HepG2 (cell line): ENCODE data around the gene ASXL3. TPM values are rescaled to one million over a fixed set of nuclear protein-coding genes. Genes with fewer than 3 reads are reported as not detected.

Source experiments
- ATAC-seq: fragments of 200-7000 bp; cut with Tn5 transposase; 3 replicates; pipeline ENCODE4 v1.9.1; 2020; ENCODE audit warnings: mild to moderate bottlenecking, moderate library complexity
- BruUV-seq: library from RNA; stranded (reverse); fragments of 400-500 nt; replicated peaks from 2 replicates; lab custom pipeline; 2021; lab: Mats Ljungman, UMichigan
- CTCF ChIA-PET: fragments of 300-600 bp; formaldehyde crosslinking; extraction: SDS; loops from one replicate; lab custom pipeline; 2021; ENCODE audit warnings: low total read pairs, inconsistent platforms, low intra/inter-chr PET ratio; lab: Yijun Ruan, JAX
- POLR2A ChIA-PET: fragments of 350-600 bp; sonication (Branson Sonifier 250); formaldehyde crosslinking; loops from one replicate; lab custom pipeline; 2020; ENCODE audit warnings: antibody characterized with exemption, inconsistent platforms; lab: Yijun Ruan, JAX
- DNase-seq: peaks from one replicate; pipeline ENCODE4 v3.0.0-alpha.2; 2015; ENCODE audit warnings: low spot score
- FAIRE-seq: peaks from 3 replicates; lab custom pipeline; 2011; peaks lifted over from hg19 to GRCh38; lab: Jason Lieb, UNC
- H2AFZ ChIP-seq: one replicate; pipeline ENCODE4 v1.6.1; 2011; ENCODE audit warnings: low read length, inconsistent platforms
- H3K27ac ChIP-seq: fragments of 300-600 bp; 3 replicates; pipeline ENCODE4 v1.8.0; 2011; ENCODE audit warnings: mixed run types, mild to moderate bottlenecking, mixed read lengths, low read length, inconsistent platforms; ENCODE audit not compliant: insufficient read depth; ENCODE audit errors: extremely low read length
- H3K27me3 ChIP-seq, 2 experiments: fragments of 200-600 bp in 1 of 2; 2 replicates in 1 of 2; 3 replicates in 1 of 2; pipeline versions ENCODE4 v1.6.0 to v1.8.0; 2011; ENCODE audit warnings: low read length in 2 of 2, mild to moderate bottlenecking in 2 of 2, moderate library complexity in 2 of 2, inconsistent platforms in 1 of 2; ENCODE audit not compliant: insufficient read depth in 2 of 2, control insufficient read depth in 1 of 2
- H3K36me3 ChIP-seq, 2 experiments: fragments of 200-600 bp in 1 of 2; replicated peaks in 1 of 2; 2 replicates in 1 of 2; 3 replicates in 1 of 2; pipeline versions ENCODE4 v1.5.1 to v1.8.0; 2011; ENCODE audit warnings: low read length in 2 of 2, inconsistent platforms in 1 of 2; ENCODE audit not compliant: insufficient read depth in 2 of 2, control insufficient read depth in 1 of 2
- H3K4me1 ChIP-seq: 2 replicates; pipeline ENCODE4 v1.5.1; 2012; ENCODE audit warnings: low read length, inconsistent platforms; ENCODE audit not compliant: insufficient read depth
- H3K4me2 ChIP-seq: 2 replicates; pipeline ENCODE4 v1.6.0; 2011; ENCODE audit warnings: low read depth, low read length, inconsistent platforms
- H3K4me3 ChIP-seq, 3 experiments: fragments of 200-600 bp in 1 of 3; sonication (generic), shearing (Covaris generic) in 1 of 3; replicated peaks in 1 of 3; 2 replicates each; pipeline ENCODE4 v1.5.1; 2011 to 2016; ENCODE audit warnings: low read length in 3 of 3, inconsistent platforms in 2 of 3, low read depth in 2 of 3, mild to moderate bottlenecking in 2 of 3, control low read depth in 1 of 3, mixed read lengths in 1 of 3; ENCODE audit not compliant: insufficient read depth in 1 of 3
- H3K79me2 ChIP-seq: one replicate; pipeline ENCODE4 v1.6.1; 2011; ENCODE audit warnings: low read length, inconsistent platforms; ENCODE audit not compliant: insufficient read depth
- H3K9ac ChIP-seq: 2 replicates; pipeline ENCODE4 v1.6.0; 2011; ENCODE audit warnings: mild to moderate bottlenecking, low read depth, low read length, inconsistent platforms; ENCODE audit not compliant: insufficient read depth
- H3K9me3 ChIP-seq: 2 replicates; pipeline ENCODE4 v1.5.1; 2012; ENCODE audit warnings: mild to moderate bottlenecking, low read length
- H4K20me1 ChIP-seq: 2 replicates; pipeline ENCODE4 v1.6.0; 2011; ENCODE audit warnings: inconsistent platforms, mild to moderate bottlenecking, low read length, moderate library complexity; ENCODE audit not compliant: insufficient read depth
- ATF7 ChIP-seq, 2 experiments: fragments of 450-650 bp in 1 of 2; sonication (generic) in 1 of 2; formaldehyde crosslinking in 1 of 2; IDR thresholded peaks; 2 replicates each; pipeline versions ENCODE4 v1.4.0 to v1.6.1; 2016 to 2020; ENCODE audit warnings: antibody characterized with exemption in 1 of 2, mild to moderate bottlenecking in 1 of 2, missing genetic modification reagents in 1 of 2
- CEBPB ChIP-seq: IDR thresholded peaks from 2 replicates; pipeline ENCODE4 v1.6.1; 2011; ENCODE audit warnings: low read depth, low read length, improper control_type of control experiment, borderline replicate concordance
- IRF1 ChIP-seq: sonication (generic); formaldehyde crosslinking; IDR thresholded peaks from 2 replicates; pipeline ENCODE4 v1.4.0; 2020; ENCODE audit warnings: low read depth, mild to moderate bottlenecking, missing genetic modification reagents
- MTERF4 ChIP-seq: sonication (generic); formaldehyde crosslinking; IDR thresholded peaks from 2 replicates; pipeline ENCODE4 v1.8.0; 2023; ENCODE audit warnings: mild to moderate bottlenecking, missing genetic modification reagents
- ONECUT2 ChIP-seq: sonication (generic); formaldehyde crosslinking; IDR thresholded peaks from 2 replicates; pipeline ENCODE4 v1.4.0; 2020; ENCODE audit warnings: missing genetic modification reagents
- POLR2A ChIP-seq, 2 experiments: IDR thresholded peaks; 2 replicates each; pipeline ENCODE4 v1.6.1; 2011; ENCODE audit warnings: low read depth in 2 of 2, low read length in 2 of 2, mild to moderate bottlenecking in 1 of 2, moderate library complexity in 1 of 2; ENCODE audit not compliant: insufficient read depth in 1 of 2
- PRDM10 ChIP-seq: sonication (generic); formaldehyde crosslinking; IDR thresholded peaks from 2 replicates; pipeline ENCODE4 v1.4.0; 2020; ENCODE audit warnings: low read depth, missing genetic modification reagents
- REL ChIP-seq: sonication (generic); formaldehyde crosslinking; conservative IDR thresholded peaks from 2 replicates; pipeline ENCODE4 v1.8.0; 2022; ENCODE audit warnings: mild to moderate bottlenecking, missing genetic modification reagents, moderate library complexity
- REXO4 ChIP-seq: sonication (generic); formaldehyde crosslinking; IDR thresholded peaks from 2 replicates; pipeline ENCODE4 v1.8.0; 2022; ENCODE audit warnings: missing genetic modification reagents, mild to moderate bottlenecking, borderline replicate concordance
- SMYD3 ChIP-seq: sonication (generic); formaldehyde crosslinking; IDR thresholded peaks from 2 replicates; pipeline ENCODE4 v1.8.1; 2023; ENCODE audit warnings: mild to moderate bottlenecking, missing genetic modification reagents
- TMF1 ChIP-seq: sonication (generic); formaldehyde crosslinking; IDR thresholded peaks from 2 replicates; pipeline ENCODE4 v1.8.1; 2022; ENCODE audit warnings: low read depth, missing genetic modification reagents
- ZNF143 ChIP-seq: sonication (generic); formaldehyde crosslinking; IDR thresholded peaks from 2 replicates; pipeline ENCODE4 v1.4.0; 2020; ENCODE audit warnings: missing genetic modification reagents
- ZNF337 ChIP-seq: sonication (generic); formaldehyde crosslinking; IDR thresholded peaks from 2 replicates; pipeline ENCODE4 v1.5.1; 2020; ENCODE audit warnings: missing genetic modification reagents, low read depth, mild to moderate bottlenecking, borderline replicate concordance
- ZNF660 ChIP-seq: sonication (generic); formaldehyde crosslinking; IDR thresholded peaks from 2 replicates; pipeline ENCODE4 v1.5.1; 2020; ENCODE audit warnings: mild to moderate bottlenecking, low read depth, missing genetic modification reagents, borderline replicate concordance
- WGBS: methylation state at CpG from one replicate; pipeline ENCODE4 v1.1.6; 2017; ENCODE audit warnings: low lambda C conversion rate; 5-methylcytosine and 5-hydroxymethylcytosine counted together
- in situ Hi-C: cut with HindIII; loops from 2 replicates; pipeline ENCODE4 v1.10.0; 2017; ENCODE audit warnings: low pct_unique_long_range_greater_than_20kb; ENCODE audit not compliant: extremely low pct_ligation_motif_present
- intact Hi-C: fragments of 100-400 bp; cut with micrococcal nuclease; formaldehyde crosslinking; loops from one replicate; pipeline ENCODE4 v1.10.0; 2022; ENCODE audit not compliant: unreplicated experiment
- polyA plus RNA-seq, 8 experiments: library from polyadenylated mRNA; depleted of rRNA in 3 of 8; stranded (reverse) in 7 of 8; unstranded in 1 of 8; fragments of >200 nt; fragmentation: Illumina TruSeq in 4 of 8; extraction: Trizol in 4 of 8; gene quantifications; 2 replicates each; pipeline versions ENCODE4 v1.2.1 to v1.2.3, GENCODE V29; 2011 to 2016; ENCODE audit warnings: low read depth in 4 of 8, missing spikeins in 1 of 8, mixed read lengths in 1 of 8; ENCODE audit not compliant: insufficient read depth in 1 of 8
- total RNA-seq, 5 experiments: library from RNA; depleted of rRNA; stranded (reverse); fragments of >200 nt; fragmentation: Illumina TruSeq; extraction: Trizol; gene quantifications; 2 replicates each; pipeline ENCODE4 v1.2.3, GENCODE V29; 2016; ENCODE audit warnings: low read depth in 1 of 5

Gene ASXL3
- total and polyA plus RNA-seq, 2 of the 13 experiments (the other 11 are each of a cell fraction or from before 2014, with no cell fraction given): not detected

GRCh38 chr18:33720133-33720532, 142.1 kb downstream of the ASXL3 start:
- in situ Hi-C loops: no loop called here
- Histone ChIP-seq H4K20me1 (no peaks in the 10 kb centered on the region), H3K9ac (no peak overlapping the region), H3K27ac (no peak overlapping the region), H3K9me3 (no peaks in the 10 kb centered on the region), H3K79me2 (no peaks in the 10 kb centered on the region), H2AFZ (no peak overlapping the region), H3K27me3 (no peaks in the 10 kb centered on the region), H3K4me2 (no peak overlapping the region)
- ChIA-PET POLR2A (no interaction called here), CTCF (no interaction called here)
- TF ChIP-seq ATF7 (IDR thresholded peaks at IDR 0.05) (no peak), ATF7 (CRISPR knock-in tag; IDR thresholded peaks at IDR 0.05) (no peak), SMYD3 (CRISPR knock-in tag) (no peak), CEBPB (no peak), ZNF660 (CRISPR knock-in tag) (no peak), TMF1 (no peak), ONECUT2 (CRISPR knock-in tag) (no peak), REXO4 (CRISPR knock-in tag) (no peak)
- TF ChIP-seq, all 625 proteins: peak for 0
- Histone ChIP-seq H3K4me3 (no peak overlapping the region), H3K36me3 (no peaks in the 10 kb centered on the region), H3K4me1 (no peaks in the 10 kb centered on the region)
- ATAC-seq (no peak), DNase-seq (no peak), FAIRE-seq (no peak)
- 0% methylated on average over 2 of the region's 2 CpGs for WGBS
- intact Hi-C loops: no loop called here
- no TSS peak for BruUV-seq

- Histone ChIP-seq H3K27ac (no peak overlapping the region), H3K4me2 (no peak overlapping the region), H2AFZ (no peak overlapping the region), H3K4me1 (no peaks in the 10 kb centered on the region), H3K9ac (no peak overlapping the region), H3K27me3 (no peaks in the 10 kb centered on the region)
- in situ Hi-C loops: no loop called here
- DNase-seq (no peak), ATAC-seq (no peak)
- BruUV-seq: no TSS peak
- 2% methylated on average over 4 of the region's 4 CpGs for WGBS
- POLR2A ChIA-PET: no interaction called here
- TF ChIP-seq POLR2A (IDR thresholded peaks at IDR 0.05; ENCODE audit: insufficient read depth in 1 of 2, low read depth in 2 of 2, low read length in 2 of 2) (no peak), ZNF337 (CRISPR knock-in tag) (no peak), MTERF4 (CRISPR knock-in tag) (no peak), REL (CRISPR knock-in tag) (no peak), IRF1 (CRISPR knock-in tag) (no peak), PRDM10 (CRISPR knock-in tag) (no peak), ZNF143 (CRISPR knock-in tag) (no peak)
- TF ChIP-seq, all 625 proteins: peak for 0
- Histone ChIP-seq H4K20me1 (no peaks in the 10 kb centered on the region), H3K36me3 (no peaks in the 10 kb centered on the region), H3K79me2 (no peaks in the 10 kb centered on the region), H3K4me3 (no peak overlapping the region), H3K9me3 (no peaks in the 10 kb centered on the region)
- FAIRE-seq: no peak
- CTCF ChIA-PET: no interaction called here
- intact Hi-C loops: no loop called here
These were observed 151.5 kb downstream of the ASXL3 start for GRCh38 chr18:33729556-33729955.
